ENCODE measurements around the gene SCGB1C1.

Gene SCGB1C1

DNA sequence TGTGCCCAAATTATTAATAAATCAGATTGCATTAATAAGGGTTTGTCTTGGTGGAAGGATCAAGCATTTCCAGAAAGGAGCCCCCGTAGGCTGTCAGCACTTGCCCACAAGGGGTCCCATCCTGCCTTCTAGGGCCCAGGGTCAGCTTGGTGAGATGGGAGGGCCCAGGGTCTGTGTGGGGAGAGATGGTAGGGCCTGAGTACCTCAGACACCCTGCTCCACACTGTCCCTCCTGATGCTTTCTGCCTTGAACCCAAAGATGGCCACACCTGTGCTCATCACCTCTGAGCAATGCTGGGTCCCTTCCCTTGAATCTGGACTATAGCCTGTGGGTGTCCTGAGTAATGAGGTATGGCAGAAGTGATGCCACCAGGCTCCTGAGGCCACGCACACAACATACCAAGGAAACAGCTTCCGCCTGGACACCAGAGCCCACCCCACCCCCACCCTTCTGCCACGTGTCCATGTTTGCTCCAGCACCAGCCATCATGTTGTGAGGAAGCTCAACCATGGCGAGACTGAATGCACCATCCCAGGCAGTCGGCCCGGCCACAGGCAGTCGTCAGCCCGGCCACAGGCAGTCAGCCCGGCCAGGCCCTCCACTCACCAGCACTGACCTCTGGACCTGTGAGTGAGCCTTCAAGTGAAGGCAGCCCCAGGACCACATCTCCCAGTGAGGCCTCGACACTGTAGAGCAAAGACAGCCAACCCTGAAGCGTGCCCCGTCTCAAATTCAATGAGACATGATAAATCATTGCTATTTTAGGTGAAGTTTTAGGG, 7.5 kb downstream of the SCGB1C1 start:
- H3K9ac ChIP-seq (ENCODE audit: low read length), result no peak overlapping the region
- WGBS (ENCODE audit: extremely low coverage, insufficient coverage, insufficient read length), result no CpG with 5 or more reads among the region's 13 CpGs
- H3K79me1 ChIP-seq (ENCODE audit: low read length), result no peaks in the 10 kb centered on the region

DNA sequence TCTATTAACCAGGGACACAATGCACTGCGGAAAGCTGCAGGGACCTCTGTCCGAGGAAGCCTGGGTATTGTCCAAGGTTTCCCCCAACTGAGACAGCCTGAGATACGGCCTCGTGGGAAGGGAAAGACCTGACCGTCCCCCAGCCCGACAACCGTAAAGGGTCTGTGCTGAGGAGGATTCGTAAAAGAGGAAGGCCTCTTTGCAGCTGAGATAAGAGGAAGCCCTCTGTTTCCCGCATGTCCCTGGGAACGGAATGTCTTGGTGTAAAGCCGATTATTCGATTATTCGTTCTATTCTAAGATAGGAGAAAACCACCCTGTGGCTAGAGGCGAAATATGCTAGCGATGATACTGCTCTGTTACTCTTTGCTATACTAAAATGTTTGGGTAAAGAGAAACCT, 9.1 kb downstream of the SCGB1C1 start:
- H2AFZ ChIP-seq (ENCODE audit: insufficient read depth, low read length, poor library complexity), result no peak overlapping the region
- no peak overlapping the region for H4K91ac ChIP-seq (ENCODE audit: low read depth, low read length)
- H4K12ac ChIP-seq (ENCODE audit: low read depth, low read length), result no peak overlapping the region
- H2BK12ac ChIP-seq (ENCODE audit: low read length), result no peak overlapping the region
- no peak overlapping the region for H3K4me3 ChIP-seq (ENCODE audit: low read depth, low read length)
- no peak overlapping the region for H2AK5ac ChIP-seq (ENCODE audit: low read length)
- H3K27me3 ChIP-seq (ENCODE audit: insufficient read depth, low read length), result no peaks in the 10 kb centered on the region
- no peak overlapping the region for H3K27ac ChIP-seq (ENCODE audit: low read depth, low read length)
- H3K79me2 ChIP-seq (ENCODE audit: control insufficient read depth, insufficient read depth, low read length, poor library complexity), result peaks cover 10% of the 10 kb centered on the region
- no peak overlapping the region for H3K14ac ChIP-seq (ENCODE audit: low read length)
- H2BK5ac ChIP-seq (ENCODE audit: low read depth, low read length, poor library complexity), result no peak overlapping the region
- no CpG with 5 or more reads among the region's 15 CpGs for WGBS (ENCODE audit: extremely low coverage, insufficient coverage, insufficient read length)
- H2BK120ac ChIP-seq (ENCODE audit: insufficient read depth, low read length, poor library complexity), result no peak overlapping the region
- no peak for DNase-seq
- H3K79me1 ChIP-seq (ENCODE audit: low read length), result peaks cover 3% of the 10 kb centered on the region
- no peak overlapping the region for H3K4me2 ChIP-seq (ENCODE audit: low read length)
- H3K9ac ChIP-seq (ENCODE audit: low read length), result no peak overlapping the region
- H3K18ac ChIP-seq (ENCODE audit: low read length), result no peak overlapping the region
- no peak overlapping the region for H4K8ac ChIP-seq (ENCODE audit: low read depth, low read length)
- peaks cover 9 to 14% of the 10 kb centered on the region in 2 experiments for H3K4me1 ChIP-seq (ENCODE audit: control insufficient read depth in 1 of 2, insufficient read depth in 2 of 2, low read length in 2 of 2)
- no peak overlapping the region for H3K4ac ChIP-seq (ENCODE audit: low read depth, low read length)
- H3K23ac ChIP-seq (ENCODE audit: low read length), result no peak overlapping the region
- no peaks in the 10 kb centered on the region for H3K9me3 ChIP-seq (ENCODE audit: insufficient read depth, low read depth, low read length)
- peaks cover 35 to 38% of the 10 kb centered on the region in 2 experiments for H3K36me3 ChIP-seq (ENCODE audit: control insufficient read depth in 1 of 2, insufficient read depth in 2 of 2, low read length in 2 of 2)

More for the DNA sequence above, 7.5 kb downstream of the SCGB1C1 start:
- peaks cover 31 to 32% of the 10 kb centered on the region in 2 experiments for H3K36me3 ChIP-seq (ENCODE audit: control insufficient read depth in 1 of 2, insufficient read depth in 2 of 2, low read length in 2 of 2)
- H3K4me2 ChIP-seq (ENCODE audit: low read length), result no peak overlapping the region
- H3K14ac ChIP-seq (ENCODE audit: low read length), result no peak overlapping the region
- no peak overlapping the region for H3K18ac ChIP-seq (ENCODE audit: low read length)
- H3K4me1 ChIP-seq (ENCODE audit: control insufficient read depth in 1 of 2, insufficient read depth in 2 of 2, low read length in 2 of 2), result peaks cover 2 to 3% of the 10 kb centered on the region in 2 experiments
- no peak overlapping the region for H3K27ac ChIP-seq (ENCODE audit: low read depth, low read length)
- no peak overlapping the region for H2AFZ ChIP-seq (ENCODE audit: insufficient read depth, low read length, poor library complexity)
- no peak overlapping the region for H4K91ac ChIP-seq (ENCODE audit: low read depth, low read length)
- H3K79me2 ChIP-seq (ENCODE audit: control insufficient read depth, insufficient read depth, low read length, poor library complexity), result no peaks in the 10 kb centered on the region
- H2BK5ac ChIP-seq (ENCODE audit: low read depth, low read length, poor library complexity), result no peak overlapping the region
- H3K23ac ChIP-seq (ENCODE audit: low read length), result no peak overlapping the region
- DNase-seq, result no peak
- H4K8ac ChIP-seq (ENCODE audit: low read depth, low read length), result no peak overlapping the region
- H4K12ac ChIP-seq (ENCODE audit: low read depth, low read length), result no peak overlapping the region
- no peak overlapping the region for H3K4ac ChIP-seq (ENCODE audit: low read depth, low read length)
- no peak overlapping the region for H2BK12ac ChIP-seq (ENCODE audit: low read length)
- no peak overlapping the region for H2AK5ac ChIP-seq (ENCODE audit: low read length)
- H3K4me3 ChIP-seq (ENCODE audit: low read depth, low read length), result no peak overlapping the region
- H3K27me3 ChIP-seq (ENCODE audit: insufficient read depth, low read length), result no peaks in the 10 kb centered on the region
- H3K9me3 ChIP-seq (ENCODE audit: insufficient read depth, low read depth, low read length), result no peaks in the 10 kb centered on the region
- no peak overlapping the region for H2BK120ac ChIP-seq (ENCODE audit: insufficient read depth, low read length, poor library complexity)

DNA sequence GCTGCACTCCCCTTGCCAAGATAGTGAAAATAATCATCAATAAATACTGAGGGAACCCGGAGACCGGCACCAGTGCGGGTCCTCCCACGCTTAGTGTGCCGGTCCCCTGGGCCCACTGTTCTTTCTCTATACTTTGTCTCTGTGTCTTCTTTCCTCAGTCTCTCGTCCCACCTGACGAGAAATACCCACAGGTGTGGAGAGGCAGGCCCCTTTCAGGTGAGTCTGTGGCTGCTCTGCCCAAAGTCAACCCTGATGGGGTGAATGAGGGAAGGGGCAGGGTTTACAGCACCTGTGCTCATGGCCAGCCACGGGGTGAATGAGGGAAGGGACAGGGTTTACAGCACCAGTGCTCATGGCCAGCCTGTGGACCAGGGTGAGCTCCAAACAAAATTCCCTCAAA, 9.6 kb downstream of the SCGB1C1 start:
- WGBS (ENCODE audit: extremely low coverage, insufficient coverage, insufficient read length), result no CpG with 5 or more reads among the region's 8 CpGs
- Histone ChIP-seq H3K9ac (ENCODE audit: low read length) (no peak overlapping the region), H2AK5ac (ENCODE audit: low read length) (no peak overlapping the region), H4K8ac (ENCODE audit: low read depth, low read length) (no peak overlapping the region), H3K27ac (ENCODE audit: low read depth, low read length) (no peak overlapping the region), H3K4me3 (ENCODE audit: low read depth, low read length) (no peak overlapping the region), H3K18ac (ENCODE audit: low read length) (no peak overlapping the region), H4K91ac (ENCODE audit: low read depth, low read length) (no peak overlapping the region), H3K79me2 (ENCODE audit: control insufficient read depth, insufficient read depth, low read length, poor library complexity) (peaks cover 12% of the 10 kb centered on the region), H3K27me3 (ENCODE audit: insufficient read depth, low read length) (no peaks in the 10 kb centered on the region), H3K4me2 (ENCODE audit: low read length) (no peak overlapping the region), H2AFZ (ENCODE audit: insufficient read depth, low read length, poor library complexity) (no peak overlapping the region), H3K79me1 (ENCODE audit: low read length) (peaks cover 6% of the 10 kb centered on the region), H4K12ac (ENCODE audit: low read depth, low read length) (no peak overlapping the region), H3K4me1 (ENCODE audit: control insufficient read depth in 1 of 2, insufficient read depth in 2 of 2, low read length in 2 of 2) (peaks cover 9 to 14% of the 10 kb centered on the region in 2 experiments), H3K23ac (ENCODE audit: low read length) (no peak overlapping the region), H2BK120ac (ENCODE audit: insufficient read depth, low read length, poor library complexity) (no peak overlapping the region), H3K14ac (ENCODE audit: low read length) (no peak overlapping the region), H2BK12ac (ENCODE audit: low read length) (no peak overlapping the region), H2BK5ac (ENCODE audit: low read depth, low read length, poor library complexity) (no peak overlapping the region), H3K9me3 (ENCODE audit: insufficient read depth, low read depth, low read length) (no peaks in the 10 kb centered on the region), H3K4ac (ENCODE audit: low read depth, low read length) (no peak overlapping the region), H3K36me3 (ENCODE audit: control insufficient read depth in 1 of 2, insufficient read depth in 2 of 2, low read length in 2 of 2) (peaks cover 35 to 38% of the 10 kb centered on the region in 2 experiments)
- DNase-seq, result no peak

DNA sequence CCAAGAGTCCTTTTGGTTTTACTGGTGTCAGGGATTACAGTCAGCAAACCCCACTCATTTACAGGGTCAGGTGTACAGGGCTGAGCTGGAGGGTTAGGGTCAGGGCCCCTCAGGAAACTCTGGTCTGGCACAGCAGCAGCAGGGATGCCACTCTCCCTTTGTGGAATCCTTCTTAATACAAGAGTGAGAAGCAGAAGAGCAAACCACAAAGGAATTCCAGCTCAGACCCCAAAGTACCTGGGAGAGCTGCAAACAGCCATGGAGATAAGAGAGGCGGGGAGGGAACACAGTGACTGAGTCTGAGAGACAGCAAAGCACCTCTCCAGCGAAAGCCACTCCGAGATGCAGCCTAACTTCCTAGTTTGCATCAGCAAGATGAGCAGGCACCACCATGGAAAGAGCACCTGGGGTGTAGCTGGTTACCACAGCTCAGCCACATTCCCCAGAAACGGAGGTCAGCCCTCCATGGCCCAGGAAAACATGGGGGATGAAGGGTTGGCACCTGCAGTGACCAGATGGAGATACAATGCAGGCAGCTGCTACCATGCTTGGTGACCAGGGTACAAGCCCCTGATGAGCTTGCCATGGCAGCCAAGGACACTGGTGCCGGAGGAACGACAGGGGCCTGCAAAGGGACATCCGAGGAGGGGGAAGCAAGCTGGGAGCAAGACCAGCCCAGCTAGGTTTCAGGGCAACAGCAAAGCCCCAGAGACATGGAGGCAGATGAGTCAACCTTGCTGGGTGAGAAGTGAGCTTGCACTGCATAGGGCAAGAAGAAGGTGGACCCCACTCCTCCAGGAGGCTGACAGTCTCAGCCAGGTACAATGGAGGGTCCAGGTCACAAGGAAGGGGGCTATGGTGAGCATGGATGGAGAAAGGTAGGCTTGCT, 10.4 kb downstream of the SCGB1C1 start:
- Histone ChIP-seq H3K9ac (ENCODE audit: low read length) (no peak overlapping the region), H2BK5ac (ENCODE audit: low read depth, low read length, poor library complexity) (no peak overlapping the region), H3K4me1 (ENCODE audit: control insufficient read depth in 1 of 2, insufficient read depth in 2 of 2, low read length in 2 of 2) (peaks cover 9 to 14% of the 10 kb centered on the region in 2 experiments), H4K91ac (ENCODE audit: low read depth, low read length) (no peak overlapping the region), H4K8ac (ENCODE audit: low read depth, low read length) (no peak overlapping the region), H3K27ac (ENCODE audit: low read depth, low read length) (no peak overlapping the region), H3K4me2 (ENCODE audit: low read length) (no peak overlapping the region), H3K79me1 (ENCODE audit: low read length) (peaks cover 14% of the 10 kb centered on the region), H3K4ac (ENCODE audit: low read depth, low read length) (no peak overlapping the region), H3K9me3 (ENCODE audit: insufficient read depth, low read depth, low read length) (no peaks in the 10 kb centered on the region), H3K4me3 (ENCODE audit: low read depth, low read length) (no peak overlapping the region), H3K36me3 (ENCODE audit: control insufficient read depth in 1 of 2, insufficient read depth in 2 of 2, low read length in 2 of 2) (peaks cover 35 to 38% of the 10 kb centered on the region in 2 experiments), H3K27me3 (ENCODE audit: insufficient read depth, low read length) (no peaks in the 10 kb centered on the region), H3K14ac (ENCODE audit: low read length) (no peak overlapping the region), H4K12ac (ENCODE audit: low read depth, low read length) (no peak overlapping the region), H2BK120ac (ENCODE audit: insufficient read depth, low read length, poor library complexity) (no peak overlapping the region), H2AFZ (ENCODE audit: insufficient read depth, low read length, poor library complexity) (no peak overlapping the region), H2AK5ac (ENCODE audit: low read length) (no peak overlapping the region), H2BK12ac (ENCODE audit: low read length) (no peak overlapping the region), H3K23ac (ENCODE audit: low read length) (no peak overlapping the region), H3K79me2 (ENCODE audit: control insufficient read depth, insufficient read depth, low read length, poor library complexity) (peaks cover 20% of the 10 kb centered on the region), H3K18ac (ENCODE audit: low read length) (no peak overlapping the region)
- WGBS (ENCODE audit: extremely low coverage, insufficient coverage, insufficient read length), result no CpG with 5 or more reads among the region's 7 CpGs
- no peak for DNase-seq
